Parathyroid adenoma (tissue), 2 donors: Measurements from ENCODE around the gene LAMA5.
A peak's percentile ranks its signal among the peaks of the same experiment; 100 is the strongest.
"Not testable (repeated sequence)": the region's sequence is repeated elsewhere in the genome, so short reads cannot be mapped to it uniquely, and the experiment has no call there.

Experiments
- H2AFZ ChIP-seq: fragments of 300-600 bp; sonication (generic); one replicate; pipeline ENCODE4 v1.7.0; 2017; ENCODE audit warnings: antibody characterized with exemption, mild to moderate bottlenecking
- H3K27ac ChIP-seq: fragments of 300-600 bp; sonication (generic); one replicate; pipeline ENCODE4 v1.7.0; 2017
- H3K27me3 ChIP-seq: fragments of 300-600 bp; sonication (generic); one replicate; pipeline ENCODE4 v1.7.0; 2017; ENCODE audit warnings: low read length; ENCODE audit not compliant: control insufficient read depth, insufficient read depth
- H3K36me3 ChIP-seq: fragments of 300-600 bp; sonication (generic); one replicate; pipeline ENCODE4 v1.7.0; 2017; ENCODE audit warnings: low read length; ENCODE audit not compliant: control insufficient read depth, insufficient read depth
- H3K4me1 ChIP-seq: fragments of 300-600 bp; sonication (generic); one replicate; pipeline ENCODE4 v1.7.0; 2017; ENCODE audit warnings: control low read depth
- H3K4me2 ChIP-seq: fragments of 300-600 bp; sonication (generic); one replicate; pipeline ENCODE4 v1.7.0; 2017; ENCODE audit warnings: low read length
- H3K4me3 ChIP-seq: fragments of 300-600 bp; sonication (generic); one replicate; pipeline ENCODE4 v1.7.0; 2017; ENCODE audit warnings: low read depth, low read length
- H3K79me2 ChIP-seq: fragments of 300-600 bp; sonication (generic); one replicate; pipeline ENCODE4 v1.7.0; 2017; ENCODE audit warnings: control low read depth
- H3K9ac ChIP-seq: fragments of 300-600 bp; sonication (generic); one replicate; pipeline ENCODE4 v1.7.0; 2017; ENCODE audit warnings: mild to moderate bottlenecking
- H3K9me3 ChIP-seq: fragments of 300-600 bp; sonication (generic); one replicate; pipeline ENCODE4 v1.7.0; 2017; ENCODE audit warnings: low read length; ENCODE audit not compliant: control insufficient read depth
- CTCF ChIP-seq: fragments of 300-600 bp; sonication (generic); IDR thresholded peaks from one replicate; pipeline ENCODE4 v1.7.0; 2017; ENCODE audit warnings: antibody characterized with exemption, mild to moderate bottlenecking
- donor health status: primary hyperparathyroidism.

The LAMA5 gene

GRCh38 chr20:62377615-62378178, 10.6 kb upstream of the LAMA5 start:
- Histone ChIP-seq H3K4me2 (no peak overlapping the region), H3K9me3 (no peaks in the 10 kb centered on the region), H3K4me1 (peaks cover 15% of the 10 kb centered on the region), H3K9ac (no peak overlapping the region), H3K27ac (no peak overlapping the region), H3K27me3 (no peaks in the 10 kb centered on the region), H3K4me3 (no peak overlapping the region), H3K36me3 (no peaks in the 10 kb centered on the region), H2AFZ (no peak overlapping the region), H3K79me2 (no peaks in the 10 kb centered on the region)
- no peak for TF ChIP-seq CTCF

GRCh38 chr20:62377064-62377461, 10.0 kb upstream of the LAMA5 start:
- H3K9me3 ChIP-seq: no peaks in the 10 kb centered on the region

GRCh38 chr20:62376112-62377063, 9.3 kb upstream of the LAMA5 start:
- H3K9me3 ChIP-seq: no peaks in the 10 kb centered on the region
- H3K27ac ChIP-seq: no peak overlapping the region
- no peaks in the 10 kb centered on the region for H3K36me3 ChIP-seq
- no peaks in the 10 kb centered on the region for H3K79me2 ChIP-seq
- no peak overlapping the region for H2AFZ ChIP-seq
- H3K4me1 ChIP-seq: peaks cover 15% of the 10 kb centered on the region
- no peak overlapping the region for H3K4me3 ChIP-seq
- no peak for TF ChIP-seq CTCF
- H3K9ac ChIP-seq: no peak overlapping the region
- no peak overlapping the region for H3K4me2 ChIP-seq
- no peaks in the 10 kb centered on the region for H3K27me3 ChIP-seq

More at GRCh38 chr20:62377064-62377461, 10.0 kb upstream of the LAMA5 start:
- peaks cover 15% of the 10 kb centered on the region for H3K4me1 ChIP-seq
- no peaks in the 10 kb centered on the region for H3K27me3 ChIP-seq
- no peak overlapping the region for H2AFZ ChIP-seq
- H3K27ac ChIP-seq: no peak overlapping the region
- no peak overlapping the region for H3K4me2 ChIP-seq
- no peaks in the 10 kb centered on the region for H3K79me2 ChIP-seq
- no peak for TF ChIP-seq CTCF
- no peaks in the 10 kb centered on the region for H3K36me3 ChIP-seq
- H3K4me3 ChIP-seq: no peak overlapping the region
- no peak overlapping the region for H3K9ac ChIP-seq

- Histone ChIP-seq H3K4me1 (peaks cover 17% of the 10 kb centered on the region), H3K4me2 (no peak overlapping the region), H2AFZ (peak overlapping the region; percentile 39), H3K36me3 (no peaks in the 10 kb centered on the region), H3K27ac (no peak overlapping the region), H3K27me3 (no peaks in the 10 kb centered on the region), H3K9ac (no peak overlapping the region), H3K9me3 (no peaks in the 10 kb centered on the region), H3K79me2 (no peaks in the 10 kb centered on the region), H3K4me3 (no peak overlapping the region)
- no peak for TF ChIP-seq CTCF
These were observed 7.4 kb upstream of the LAMA5 start for GRCh38 chr20:62374331-62375152.

GRCh38 chr20:62373631-62374179, 6.6 kb upstream of the LAMA5 start:
- H3K4me1 ChIP-seq: peaks cover 24% of the 10 kb centered on the region
- not testable (repeated sequence) for H3K9ac ChIP-seq, H3K79me2 ChIP-seq, H3K4me3 ChIP-seq, H3K27me3 ChIP-seq, H3K4me2 ChIP-seq, H3K27ac ChIP-seq, H3K36me3 ChIP-seq, H3K9me3 ChIP-seq, H2AFZ ChIP-seq
